Measurements from ENCODE around the gene CFAP70.

The CFAP70 gene

GRCh38 chr10:73251683-73252444, 106.8 kb downstream of the CFAP70 start:
- DNase-seq = no peak

- DNase-seq = no peak
Observed at GRCh38 chr10:73248259-73248724, 110.4 kb downstream of the CFAP70 start.

GRCh38 chr10:73247509-73248258, 111.0 kb downstream of the CFAP70 start:
- DNase-seq = no peak

- DNase-seq = peak; percentile 71
Observed at GRCh38 chr10:73246646-73247508, 111.8 kb downstream of the CFAP70 start, which contains the start of gene DNAJC9. DNAJC9 (minus strand) TSS chr10:73247255; CDS start chr10:73247189, 66 bp downstream.

- no peak for DNase-seq
Observed at GRCh38 chr10:73246322-73246645, 112.4 kb downstream of the CFAP70 start.

- DNase-seq = no peak
Observed at GRCh38 chr10:73244866-73245477, 113.7 kb downstream of the CFAP70 start.

GRCh38 chr10:73239908-73240307, 118.8 kb downstream of the CFAP70 start:
- DNase-seq = no peak

GRCh38 chr10:73238990-73239566, 119.6 kb downstream of the CFAP70 start:
- no peak for DNase-seq

- no peak for DNase-seq
Observed at GRCh38 chr10:73234695-73235094, 124.0 kb downstream of the CFAP70 start.

GRCh38 chr10:73233883-73234282, 124.8 kb downstream of the CFAP70 start:
- no peak for DNase-seq

GRCh38 chr10:73232887-73233286, 125.8 kb downstream of the CFAP70 start:
- DNase-seq = no peak

- DNase-seq = no peak
Observed at GRCh38 chr10:73229567-73229966, 129.1 kb downstream of the CFAP70 start.

- DNase-seq = no peak
Observed at GRCh38 chr10:73228247-73228646, 130.4 kb downstream of the CFAP70 start.

- no peak for DNase-seq
Observed at GRCh38 chr10:73226663-73227062, 132.0 kb downstream of the CFAP70 start.

GRCh38 chr10:73225518-73225917, 133.1 kb downstream of the CFAP70 start:
- DNase-seq = no peak

- DNase-seq = no peak
Observed at GRCh38 chr10:73220989-73221388, 137.7 kb downstream of the CFAP70 start.

GRCh38 chr10:73219384-73219783, 139.3 kb downstream of the CFAP70 start:
- DNase-seq = no peak

- no peak for DNase-seq
Observed at GRCh38 chr10:73218431-73219191, 140.1 kb downstream of the CFAP70 start.

- no peak for DNase-seq
Observed at GRCh38 chr10:73217628-73218027, 141.0 kb downstream of the CFAP70 start.

GRCh38 chr10:73215749-73216148, 142.9 kb downstream of the CFAP70 start:
- no peak for DNase-seq

GRCh38 chr10:73211106-73211811, 147.4 kb downstream of the CFAP70 start:
- DNase-seq = no peak
